Breast epithelium (tissue), 3 donors: ENCODE results near the gene EPS8.

Source experiments
- CTCF ChIP-seq, 3 donors: fragments of 450-650 bp; IDR thresholded peaks; one replicate each; pipeline ENCODE4 v1.5.1; 2016 to 2017; ENCODE audit warnings: antibody characterized with exemption in 3 of 3, mild to moderate bottlenecking in 3 of 3, moderate library complexity in 3 of 3
- POLR2A ChIP-seq: fragments of 450-650 bp; IDR thresholded peaks from one replicate; pipeline ENCODE4 v1.6.1; 2016; ENCODE audit warnings: antibody characterized with exemption, mild to moderate bottlenecking, moderate library complexity

- TF ChIP-seq CTCF (IDR thresholded peaks at IDR 0.05) = no peak
- no peak for TF ChIP-seq POLR2A
Observed at GRCh38 chr12:15776532-15776931, 12.7 kb downstream of the EPS8 start.
